ENCODE results near the gene MAP4K2.

The MAP4K2 gene

GRCh38 chr11:64753380-64754123, 49.5 kb downstream of the MAP4K2 start:
- no peak for DNase-seq

- no peak for DNase-seq
These were observed 50.0 kb downstream of the MAP4K2 start for GRCh38 chr11:64753019-64753379.

GRCh38 chr11:64752175-64752970, 50.6 kb downstream of the MAP4K2 start:
- no peak for DNase-seq

GRCh38 chr11:64751580-64751979, 51.4 kb downstream of the MAP4K2 start:
- no peak for DNase-seq

- DNase-seq, result no peak
These were observed 51.9 kb downstream of the MAP4K2 start for GRCh38 chr11:64751136-64751535.

DNA sequence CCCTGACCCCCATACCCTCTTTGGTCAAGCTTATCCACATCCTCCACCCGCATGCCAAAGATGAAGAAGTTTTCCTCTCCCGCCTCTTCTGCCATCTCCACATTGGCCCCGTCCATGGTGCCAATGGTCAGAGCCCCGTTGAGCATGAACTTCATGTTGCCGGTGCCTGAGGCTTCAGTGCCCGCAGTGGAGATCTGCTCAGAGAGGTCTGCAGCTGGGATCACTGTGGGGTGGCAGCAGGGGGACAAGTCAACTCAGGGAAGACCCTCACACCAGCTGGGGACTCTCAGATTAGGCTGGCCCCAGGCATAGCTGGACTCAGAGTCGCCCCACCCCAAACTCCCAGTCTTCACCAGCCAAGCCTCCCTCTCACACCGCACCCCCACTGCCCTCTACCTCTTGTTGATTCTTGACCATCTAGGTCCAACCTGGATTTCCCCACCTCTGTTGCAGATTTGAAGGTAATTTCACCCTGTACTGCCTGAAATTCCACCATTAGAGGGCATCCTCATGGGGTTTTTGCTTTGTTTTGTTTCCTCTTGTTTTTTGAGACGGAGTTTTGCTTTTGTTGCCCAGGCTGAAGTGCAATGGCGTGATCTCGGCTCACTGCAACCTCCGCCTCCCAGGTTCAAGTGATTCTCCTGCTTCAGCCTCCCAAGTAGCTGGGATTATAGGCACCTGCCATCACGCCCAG, 52.5 kb downstream of the MAP4K2 start:
- no peak for DNase-seq

DNA sequence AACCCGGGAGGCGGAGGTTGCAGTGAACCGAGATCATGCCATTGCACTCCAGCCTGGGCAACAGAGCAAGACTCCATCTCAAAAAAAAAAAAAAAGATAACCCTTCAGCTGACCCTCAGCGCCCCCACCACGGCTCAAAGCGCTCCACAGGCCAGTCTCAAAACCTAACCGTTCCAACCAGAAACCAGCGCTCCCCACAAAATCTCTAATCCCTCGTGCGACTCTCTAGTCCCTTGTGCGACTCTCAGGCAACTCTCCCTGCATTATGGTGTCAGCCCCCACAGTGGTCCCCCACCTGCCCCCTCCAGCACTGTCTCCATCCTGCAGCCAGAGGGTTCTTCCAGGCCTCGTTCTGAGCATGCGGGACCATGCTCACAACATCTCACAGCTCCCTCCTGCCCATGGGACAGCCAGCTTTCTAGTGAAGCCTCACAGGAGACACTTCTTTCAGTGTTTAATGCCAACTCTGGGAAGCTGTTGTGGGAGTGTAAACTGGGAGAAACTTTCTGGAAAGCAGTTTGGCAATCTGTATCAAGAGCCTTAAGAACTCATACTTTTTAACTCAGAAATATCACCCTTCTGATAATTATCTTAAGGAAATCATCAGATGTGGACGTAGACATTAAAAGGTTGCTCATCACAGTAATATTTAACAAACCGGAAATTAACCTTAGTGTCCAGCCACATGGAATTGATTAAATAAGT, 54.9 kb downstream of the MAP4K2 start:
- no peak for DNase-seq

- no peak for DNase-seq
These were observed 56.5 kb downstream of the MAP4K2 start for GRCh38 chr11:64746486-64746885.

- peak; percentile 66 for DNase-seq
These were observed 57.3 kb downstream of the MAP4K2 start for GRCh38 chr11:64745521-64746328.

GRCh38 chr11:64745189-64745520, 57.9 kb downstream of the MAP4K2 start:
- peak; percentile 65 for DNase-seq

GRCh38 chr11:64744544-64745188, 58.3 kb downstream of the MAP4K2 start:
- no peak for DNase-seq

DNA sequence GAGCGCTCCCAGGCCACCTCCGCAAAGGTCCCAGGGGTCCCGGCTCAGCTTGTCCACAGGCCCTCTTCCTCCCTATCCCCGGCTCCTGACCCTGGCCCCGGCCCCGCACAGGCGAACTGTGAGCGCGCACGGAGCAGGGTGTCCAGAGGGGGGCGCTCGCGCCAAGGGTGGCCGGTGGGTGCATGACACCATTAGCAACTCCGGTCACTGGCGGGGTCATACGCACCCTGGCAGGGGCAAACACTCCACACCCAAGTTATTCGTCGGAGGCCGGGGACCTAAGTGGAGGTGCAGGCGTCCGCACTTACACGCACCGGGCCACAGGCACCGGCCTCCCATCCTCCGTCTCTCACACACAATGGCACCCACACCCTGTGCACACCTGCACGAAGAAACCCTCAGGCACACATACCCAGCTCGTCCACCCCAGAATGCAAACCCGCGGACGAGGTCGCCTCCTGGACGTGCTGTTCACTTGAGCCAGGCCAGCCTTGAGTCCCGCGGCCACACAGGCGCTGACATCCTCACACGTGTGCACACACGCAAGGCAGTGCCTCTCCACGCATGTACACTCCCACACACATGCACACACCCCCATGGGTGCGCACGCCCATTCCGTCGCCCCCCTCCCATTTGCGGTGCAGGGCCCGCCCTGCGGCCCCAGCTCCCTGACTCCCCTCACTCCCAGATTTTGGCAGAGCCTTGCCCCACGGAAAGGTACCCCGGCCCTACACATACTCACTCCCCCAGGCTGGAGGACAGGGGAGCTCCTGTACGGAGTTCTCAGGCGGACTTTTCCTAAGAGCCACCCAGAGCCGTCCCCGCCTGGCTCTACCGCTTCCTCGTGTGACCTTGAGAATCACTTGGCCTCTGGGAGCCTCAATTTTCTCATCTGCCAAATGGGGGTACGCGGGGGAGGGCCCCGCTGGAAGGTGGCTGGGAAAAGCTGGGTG, 59.1 kb downstream of the MAP4K2 start, which contains the start of gene RASGRP2:
Gene RASGRP2, minus strand, starts transcription at position 552 of the 953 bp plus-strand sequence. CDS start 1,276 bp downstream, outside the sequence.
- peak; percentile 75 for DNase-seq

DNA sequence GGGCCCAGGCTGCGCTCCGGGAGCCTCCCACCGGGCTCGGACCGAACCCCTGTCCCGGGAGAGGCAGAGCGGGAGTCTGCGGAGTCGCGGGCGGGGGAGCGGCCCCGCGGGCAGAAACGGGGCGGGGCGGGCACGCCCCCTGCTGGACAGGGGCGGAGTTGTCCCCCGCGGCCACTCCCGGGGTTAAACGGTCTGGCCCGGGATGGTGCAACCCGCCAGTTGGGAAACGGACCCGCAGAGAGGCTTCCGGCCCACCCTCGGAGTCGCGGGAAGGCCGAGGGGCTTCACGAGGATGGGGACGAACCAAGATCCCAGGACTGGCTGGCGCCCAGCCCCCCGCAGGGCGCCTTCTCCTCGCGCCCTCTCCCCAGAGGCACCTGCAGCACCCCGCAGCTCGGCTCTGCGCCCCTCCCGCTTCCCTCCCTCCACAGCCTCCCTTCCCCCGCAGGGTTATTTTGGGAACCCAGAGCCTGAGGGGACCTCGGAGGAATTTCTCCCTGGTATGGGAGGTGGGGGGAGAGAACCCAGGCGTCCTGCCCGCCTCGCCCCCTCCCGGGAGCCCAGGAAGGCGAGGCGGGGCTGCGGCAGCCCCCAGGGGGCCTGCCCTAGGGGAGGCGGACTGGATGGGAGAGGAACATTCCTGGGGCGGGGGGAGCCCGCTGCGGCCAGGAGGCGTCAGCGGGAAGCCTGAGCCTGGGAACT, 60.0 kb downstream of the MAP4K2 start:
- peak; percentile 68 for DNase-seq

GRCh38 chr11:64742087-64742888, 60.7 kb downstream of the MAP4K2 start:
- no peak for DNase-seq

GRCh38 chr11:64741375-64742086, 61.5 kb downstream of the MAP4K2 start:
- no peak for DNase-seq

DNA sequence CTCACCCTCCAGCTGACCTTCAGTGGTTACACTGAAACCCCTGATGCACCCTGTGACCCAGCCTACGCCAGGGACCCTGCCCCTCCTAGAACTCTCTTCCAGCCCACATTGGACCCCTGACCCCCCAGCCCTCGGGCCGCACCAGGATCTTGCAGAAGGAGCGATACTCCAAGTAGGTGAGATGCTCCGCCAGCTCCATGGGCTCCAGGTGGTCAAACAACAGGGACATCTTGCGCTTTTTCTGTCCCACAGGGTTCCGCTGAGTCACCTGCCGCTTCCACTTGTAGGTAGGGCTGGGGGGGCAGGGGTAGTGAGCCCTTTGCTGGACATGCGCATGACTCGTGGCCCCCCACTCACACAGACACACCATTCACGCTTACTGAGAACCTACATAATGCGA, 63.1 kb downstream of the MAP4K2 start:
- DNase-seq, result no peak

DNA sequence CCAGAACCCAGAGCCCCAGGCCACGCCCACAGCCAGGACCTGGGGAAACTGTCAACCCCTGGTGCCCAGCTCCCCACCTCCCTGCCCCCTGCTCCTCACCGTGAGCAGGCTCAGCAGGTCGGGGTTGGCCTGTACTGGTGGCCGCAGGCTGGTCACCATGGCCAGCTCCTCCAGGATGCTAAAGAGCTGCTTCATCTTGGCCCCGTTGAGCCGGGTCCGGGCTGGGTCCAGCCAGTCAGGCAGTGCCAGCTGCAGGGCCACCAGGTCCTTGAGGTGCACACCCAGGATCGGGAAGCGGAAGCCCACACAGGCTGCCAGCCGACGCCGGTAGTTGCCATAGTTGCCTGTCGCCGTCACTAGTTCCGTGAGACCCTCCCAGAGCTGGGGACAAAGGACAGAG, 66.4 kb downstream of the MAP4K2 start:
- DNase-seq, result no peak

DNA sequence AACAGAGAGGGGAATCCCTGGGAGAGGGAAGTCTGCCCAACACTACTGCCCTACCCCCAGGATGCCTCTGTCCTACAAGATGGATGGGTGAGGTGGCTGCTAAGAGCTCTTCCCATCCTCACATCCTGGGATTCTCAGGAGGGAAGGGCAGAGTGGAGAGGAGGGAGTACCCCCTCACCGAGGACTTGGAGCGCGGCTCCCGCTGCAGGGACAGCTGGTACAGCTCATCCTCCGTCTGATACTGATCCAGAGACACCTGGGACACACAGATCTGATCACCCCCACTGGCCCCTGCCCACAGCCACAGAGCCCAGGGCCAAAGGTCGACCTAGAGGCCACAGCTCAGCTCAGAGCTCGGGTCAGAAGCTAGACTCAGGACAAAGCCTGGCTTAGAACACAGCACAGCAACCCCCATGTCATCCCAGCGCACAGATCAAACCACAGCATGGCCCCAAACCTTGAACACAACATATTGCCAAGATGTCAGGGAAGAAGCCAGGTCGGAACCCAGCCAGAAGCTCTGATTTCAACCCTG, 67.2 kb downstream of the MAP4K2 start:
- DNase-seq, result no peak

All from activated CD4-positive, alpha-beta T cell treated with anti-CD3 and anti-CD28 coated beads for 1 hour (primary cell).